ENCODE measurements around the gene YBEY.

YBEY gene

DNA sequence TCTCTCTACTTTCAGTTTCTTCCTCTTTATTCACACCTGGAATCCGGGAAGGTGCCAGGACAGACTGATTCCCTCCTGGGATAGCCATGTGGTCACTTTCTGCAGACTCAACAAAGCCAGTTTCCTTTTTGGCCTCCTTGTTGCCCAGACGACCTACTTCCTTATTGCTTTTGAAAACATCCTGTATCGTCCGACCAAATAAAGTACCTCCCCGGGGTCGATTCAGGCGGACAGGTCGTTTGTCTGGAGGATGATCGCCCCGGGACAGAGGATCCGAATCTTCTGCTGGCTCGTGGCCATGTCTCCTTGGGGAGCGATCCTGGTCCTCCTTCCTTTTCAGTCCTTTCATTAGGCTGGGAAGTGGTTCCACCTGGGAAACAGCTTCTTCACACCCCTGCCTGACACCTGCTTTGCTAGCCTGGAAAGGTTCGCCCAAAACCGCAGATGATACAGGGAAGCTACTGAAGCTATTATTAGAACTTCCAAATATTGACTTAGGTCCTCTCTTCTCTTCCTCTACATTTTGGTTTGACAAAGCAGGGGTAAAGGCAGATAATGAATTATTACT, 2.0 kb upstream of the YBEY start:
- no peak for DNase-seq (ENCODE audit: low spot score)
- peak overlapping the region; percentile 18 for H3K4me3 ChIP-seq
- TF ChIP-seq, protein P1, sequence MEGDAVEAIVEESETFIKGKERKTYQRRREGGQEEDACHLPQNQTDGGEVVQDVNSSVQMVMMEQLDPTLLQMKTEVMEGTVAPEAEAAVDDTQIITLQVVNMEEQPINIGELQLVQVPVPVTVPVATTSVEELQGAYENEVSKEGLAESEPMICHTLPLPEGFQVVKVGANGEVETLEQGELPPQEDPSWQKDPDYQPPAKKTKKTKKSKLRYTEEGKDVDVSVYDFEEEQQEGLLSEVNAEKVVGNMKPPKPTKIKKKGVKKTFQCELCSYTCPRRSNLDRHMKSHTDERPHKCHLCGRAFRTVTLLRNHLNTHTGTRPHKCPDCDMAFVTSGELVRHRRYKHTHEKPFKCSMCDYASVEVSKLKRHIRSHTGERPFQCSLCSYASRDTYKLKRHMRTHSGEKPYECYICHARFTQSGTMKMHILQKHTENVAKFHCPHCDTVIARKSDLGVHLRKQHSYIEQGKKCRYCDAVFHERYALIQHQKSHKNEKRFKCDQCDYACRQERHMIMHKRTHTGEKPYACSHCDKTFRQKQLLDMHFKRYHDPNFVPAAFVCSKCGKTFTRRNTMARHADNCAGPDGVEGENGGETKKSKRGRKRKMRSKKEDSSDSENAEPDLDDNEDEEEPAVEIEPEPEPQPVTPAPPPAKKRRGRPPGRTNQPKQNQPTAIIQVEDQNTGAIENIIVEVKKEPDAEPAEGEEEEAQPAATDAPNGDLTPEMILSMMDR (IDR thresholded peaks at IDR 0.05) = no peak
- H3K27ac ChIP-seq = no peak overlapping the region

DNA sequence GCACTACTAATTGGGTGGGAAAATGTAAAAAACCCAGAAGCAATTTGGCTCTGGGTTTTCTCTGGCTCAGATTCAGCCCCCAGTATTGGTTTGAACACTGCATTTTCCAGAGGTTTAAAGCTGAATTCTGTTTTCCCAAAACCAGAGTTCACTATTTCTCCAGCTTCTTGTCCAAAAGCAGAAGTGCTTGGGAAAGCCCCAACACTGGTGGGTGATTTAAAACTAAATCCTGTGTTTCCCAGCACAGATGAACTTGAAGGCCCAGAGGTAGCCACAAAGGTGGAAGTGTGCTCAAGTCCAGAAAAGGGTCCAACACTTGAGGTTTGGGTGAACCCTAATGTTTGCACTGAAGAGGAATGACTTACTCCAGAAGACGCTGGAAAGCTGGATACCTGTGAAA, 1.4 kb upstream of the YBEY start:
- TF ChIP-seq, protein P1 (IDR thresholded peaks at IDR 0.05) = no peak

DNA sequence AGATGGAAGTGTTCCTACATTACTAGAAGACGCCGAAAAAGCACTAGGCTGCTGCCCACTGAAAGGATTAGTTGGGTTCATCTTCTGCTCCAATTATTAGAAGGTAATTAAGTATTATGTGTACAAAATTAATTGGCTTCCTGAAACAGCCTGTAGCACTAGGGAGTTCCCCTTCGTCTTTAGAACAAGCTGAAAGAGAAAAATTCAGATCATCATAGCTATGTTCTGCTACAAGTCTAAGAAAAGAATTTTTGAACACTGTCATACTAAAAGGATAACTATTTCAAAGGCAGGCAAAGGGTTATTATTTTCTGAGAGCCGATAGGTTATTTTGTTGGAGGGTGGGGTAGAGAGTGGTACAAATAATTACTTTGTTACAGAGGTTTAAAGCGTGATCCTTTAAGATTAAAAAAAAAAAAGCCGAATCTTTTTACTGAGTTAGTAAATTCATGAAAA, 908 bp upstream of the YBEY start, which contains the start of gene MCM3AP:
TSS of gene MCM3AP (minus strand) at position 406 of the 456 bp plus-strand sequence. CDS start at position 81, 325 bp downstream.
- TF ChIP-seq, protein P1 (IDR thresholded peaks at IDR 0.05) = no peak
- H3K27ac ChIP-seq = peak within 1 kb of the TSS; percentile 78 to 94
- DNase-seq (ENCODE audit: low spot score) = no peak
- peak within 1 kb of the TSS; percentile 91 for H3K4me3 ChIP-seq

More for the DNA sequence above, 1.4 kb upstream of the YBEY start:
- Histone ChIP-seq H3K27ac (no peak overlapping the region), H3K4me3 (peak overlapping the region; percentile 91)
- DNase-seq (ENCODE audit: low spot score) = no peak

DNA sequence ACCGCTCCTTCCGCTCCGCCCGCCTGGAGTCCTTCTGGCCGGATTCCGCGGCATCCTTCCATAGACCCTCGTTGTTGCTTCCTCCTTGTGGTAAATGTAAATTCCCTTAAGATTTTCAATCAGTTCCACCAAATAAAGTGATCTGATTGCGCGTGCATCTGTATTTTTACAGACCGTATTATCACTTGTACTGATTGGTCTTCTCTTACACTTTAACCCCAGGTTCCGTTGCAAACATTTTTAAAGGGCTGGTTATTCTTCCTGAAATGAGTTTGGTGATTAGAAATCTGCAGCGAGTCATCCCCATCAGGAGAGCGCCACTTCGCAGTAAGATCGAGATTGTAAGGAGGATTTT, 483 bp downstream of the YBEY start:
- TF ChIP-seq, protein P1 (IDR thresholded peaks at IDR 0.05) = no peak
- no peak for DNase-seq (ENCODE audit: low spot score)
- peak overlapping the region; percentile 91 for H3K4me3 ChIP-seq
- peak overlapping the region; percentile 78 to 94 for H3K27ac ChIP-seq

DNA sequence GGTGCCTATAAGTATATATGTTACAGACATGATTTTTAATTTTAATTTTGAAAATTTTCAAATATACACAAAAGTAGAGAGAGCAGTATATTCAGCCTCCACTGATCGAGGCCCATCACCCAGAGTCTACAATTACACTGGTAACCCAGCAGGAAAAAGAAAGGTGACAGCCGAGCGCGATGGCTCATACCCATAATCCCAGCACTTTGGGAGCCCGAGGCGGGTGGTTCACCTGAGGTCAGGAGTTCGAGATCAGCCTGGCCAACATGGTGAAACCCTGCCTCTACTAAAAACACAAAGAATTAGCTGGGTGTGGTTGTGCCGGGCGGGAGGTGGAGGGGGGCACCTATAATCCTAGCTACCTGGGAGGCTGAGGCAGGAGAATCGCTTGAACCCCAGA, 1.4 kb downstream of the YBEY start:
- Histone ChIP-seq H3K4me3 (no peak overlapping the region), H3K27ac (no peak overlapping the region)
- DNase-seq (ENCODE audit: low spot score) = no peak
- TF ChIP-seq, protein P1 (IDR thresholded peaks at IDR 0.05) = no peak

DNA sequence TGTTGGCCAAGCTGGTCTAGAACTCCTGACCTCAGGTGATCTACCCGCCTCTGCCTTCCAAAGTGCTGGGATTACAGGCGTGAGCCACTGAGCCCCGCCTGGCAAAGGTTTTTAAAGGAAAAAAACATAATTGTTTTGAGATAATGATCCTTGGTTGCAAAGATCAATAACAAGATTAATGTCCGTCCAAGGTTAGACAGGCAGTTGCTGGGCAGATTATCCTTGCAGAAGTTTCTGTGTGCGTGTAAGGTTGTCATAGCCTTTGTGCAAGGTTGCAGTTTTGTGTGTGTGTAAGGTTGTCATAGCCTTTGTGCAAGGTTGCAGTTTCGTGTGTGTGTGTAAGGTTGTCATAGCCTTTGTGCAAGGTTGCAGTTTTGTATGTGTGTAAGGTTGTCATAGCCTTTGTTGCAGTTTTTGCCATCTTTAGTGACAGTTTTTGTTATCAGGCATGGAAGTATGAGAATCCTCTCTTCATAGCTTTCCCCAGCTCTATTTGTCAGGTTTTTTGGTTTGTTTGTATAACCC, 3.6 kb downstream of the YBEY start:
- no peak overlapping the region for H3K27ac ChIP-seq
- no peak overlapping the region for H3K4me3 ChIP-seq
- TF ChIP-seq, protein P1 (IDR thresholded peaks at IDR 0.05) = no peak
- no peak for DNase-seq (ENCODE audit: low spot score)

DNA sequence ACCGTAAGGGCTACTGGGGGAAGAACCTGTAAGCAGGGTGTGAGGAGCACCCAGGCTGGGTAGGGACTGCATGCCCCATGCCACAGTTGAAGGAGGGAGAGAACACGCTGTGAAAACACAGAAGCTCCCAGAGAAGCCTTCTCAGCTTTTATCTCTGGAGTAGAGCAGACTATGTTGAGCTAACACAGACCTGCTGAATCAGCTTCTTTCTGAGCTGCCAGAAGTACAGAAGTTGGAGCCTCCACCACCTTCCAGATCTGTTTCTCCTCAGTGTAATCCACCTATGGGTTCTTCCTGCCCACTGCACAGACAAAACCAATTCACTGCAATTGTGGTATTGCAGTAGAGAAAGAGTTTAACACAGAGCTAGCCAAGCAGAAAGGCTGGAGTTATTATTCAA, 5.4 kb downstream of the YBEY start:
- TF ChIP-seq, protein P1 (IDR thresholded peaks at IDR 0.05) = no peak

More for the DNA sequence above, 5.4 kb downstream of the YBEY start:
- H3K27ac ChIP-seq = no peak overlapping the region
- no peak overlapping the region for H3K4me3 ChIP-seq
- no peak for DNase-seq (ENCODE audit: low spot score)

Measured in coronary artery (tissue), 2 donors.